ENCODE data around the gene P2RX1. TPM values are rescaled to one million over a fixed set of nuclear protein-coding genes. Genes with fewer than 3 reads are reported as not detected.

The P2RX1 gene
- total RNA-seq, 1 experiment from 2014 or later = not detected

GRCh38 chr17:3880983-3881382 is 35.3 kb downstream of the P2RX1 start:
- H3K27me3 Mint-ChIP-seq (ENCODE audit: low read depth) = 0 out of 2 replicates have a peak, but pooled peaks cover 2% of the 10 kb centered on the region
- H2BK120ac ChIP-seq (ENCODE audit: low read depth, low read length, poor library complexity, severe bottlenecking) = no peak overlapping the region
- H3T11ph ChIP-seq (ENCODE audit: low read length) = no peak overlapping the region
- no peaks in the 10 kb centered on the region for H3K27me3 ChIP-seq (ENCODE audit: insufficient read depth, low read length)
- no peak overlapping the region for H3K9ac ChIP-seq (ENCODE audit: extremely low read depth, insufficient read length, low read length)
- H4K20me1 ChIP-seq (ENCODE audit: control insufficient read depth, insufficient read depth, insufficient read length) = no peaks in the 10 kb centered on the region
- no peak overlapping the region for H3K56ac ChIP-seq (ENCODE audit: insufficient read length, low read depth, low read length)
- no peak overlapping the region for H3K4me2 ChIP-seq (ENCODE audit: insufficient read depth, insufficient read length, low read length)
- no CpG with 5 or more reads among the region's 7 CpGs for WGBS (ENCODE audit: extremely low coverage, insufficient read length, low lambda C conversion rate)
- no peak overlapping the region for H4K91ac ChIP-seq (ENCODE audit: insufficient read length, low read depth, low read length)
- no peak overlapping the region for H2BK15ac ChIP-seq (ENCODE audit: low read depth, low read length)
- no peak overlapping the region for H4K8ac ChIP-seq (replicated peaks; ENCODE audit: insufficient read length, low read depth, low read length)
- no peak overlapping the region for H4K5ac ChIP-seq (ENCODE audit: insufficient read length, low read depth, low read length)
- H3K18ac ChIP-seq (ENCODE audit: insufficient read length, low read depth, low read length) = no peak overlapping the region
- H3K14ac ChIP-seq (ENCODE audit: insufficient read depth, low read length) = no peak overlapping the region
- no peaks in the 10 kb centered on the region for H3K79me2 ChIP-seq (ENCODE audit: insufficient read depth, low read length)
- H2AK5ac ChIP-seq (ENCODE audit: insufficient read length, low read length) = no peak overlapping the region
- no peak for DNase-seq
- H3K4me1 Mint-ChIP-seq = peaks cover 6 to 13% of the 10 kb centered on the region in 2 experiments; a peak in 3 of 4 replicates
- H3K4me1 ChIP-seq (ENCODE audit: insufficient read depth, low read length) = no peaks in the 10 kb centered on the region
- H3K36me3 Mint-ChIP-seq (ENCODE audit: insufficient read depth in 1 of 3, low read depth in 3 of 3) = peaks cover 1 to 12% (median 4%) of the 10 kb centered on the region in 3 experiments; a peak in 6 of 7 replicates
- no peak overlapping the region for H2BK20ac ChIP-seq (ENCODE audit: low read depth, low read length, poor library complexity, severe bottlenecking)
- no peak overlapping the region for H3K27ac ChIP-seq (ENCODE audit: insufficient read length, low read depth, low read length)
- H2BK5ac ChIP-seq (ENCODE audit: insufficient read length, low read length) = no peak overlapping the region
- H3K9me3 Mint-ChIP-seq = no peaks in the 10 kb centered on the region
- no peak overlapping the region; a peak in 1 of 5 replicates for H3K4me3 Mint-ChIP-seq
- no peak overlapping the region for H3K23ac ChIP-seq (ENCODE audit: insufficient read length, low read depth, low read length)
- no peaks in the 10 kb centered on the region for H3K9me3 ChIP-seq (ENCODE audit: control insufficient read depth, low read depth, low read length)
- no peak overlapping the region for H2BK12ac ChIP-seq (ENCODE audit: insufficient read length, low read depth, low read length)
- no peaks in the 10 kb centered on the region for H3K23me2 ChIP-seq (ENCODE audit: insufficient read length, low read depth, low read length, poor library complexity, severe bottlenecking)
- H3K79me1 ChIP-seq (ENCODE audit: insufficient read depth, low read depth, low read length, poor library complexity, severe bottlenecking) = no peaks in the 10 kb centered on the region
- no peak overlapping the region for H3K4ac ChIP-seq (ENCODE audit: low read depth, low read length)
- H3K27ac Mint-ChIP-seq = no peak overlapping the region
- no peak overlapping the region for H2AFZ ChIP-seq (ENCODE audit: low read length)
- no peak for TF ChIP-seq CTCF (conservative IDR thresholded peaks at IDR 0.05)
